IMR-90 (cell line): Measurements from ENCODE around the gene EVL. TPM values are rescaled to one million over a fixed set of nuclear protein-coding genes. Genes with fewer than 3 reads are reported as not detected.

Experiments used
- ATAC-seq: fragments of 200-7000 bp; cut with Tn5 transposase; 2 replicates; pipeline ENCODE4 v1.9.1; 2020; ENCODE audit warnings: low read depth, mild to moderate bottlenecking, moderate library complexity
- BruUV-seq: library from RNA; stranded (reverse); fragments of 400-500 nt; replicated peaks from 2 replicates; lab custom pipeline; 2021; lab: Mats Ljungman, UMichigan
- CTCF ChIA-PET: fragments of 300-600 bp; formaldehyde crosslinking; extraction: SDS; loops from one replicate; lab custom pipeline; 2021; ENCODE audit warnings: antibody characterized with exemption; lab: Yijun Ruan, JAX
- POLR2A ChIA-PET: fragments of 300-600 bp; sonication (Branson Sonifier 250); formaldehyde crosslinking; loops from one replicate; lab custom pipeline; 2022; ENCODE audit warnings: antibody characterized with exemption; ENCODE audit not compliant: unreplicated experiment; lab: Charles Lee
- DNase-seq: peaks from one replicate; pipeline ENCODE4 v3.0.0; 2013
- H2AFZ ChIP-seq: replicated peaks from 2 replicates; pipeline ENCODE3; 2013; ENCODE audit warnings: low read length, mild to moderate bottlenecking; ENCODE audit not compliant: poor library complexity
- H2AK5ac ChIP-seq: 2 replicates; pipeline ENCODE4 v1.6.1; 2013; ENCODE audit warnings: low read depth, low read length, inconsistent platforms
- H2AK9ac ChIP-seq: replicated peaks from 2 replicates; pipeline ENCODE3; 2013; ENCODE audit warnings: mild to moderate bottlenecking, low read depth, low read length, moderate library complexity; ENCODE audit not compliant: poor library complexity
- H2BK120ac ChIP-seq: 2 replicates; pipeline ENCODE4 v1.6.1; 2013; ENCODE audit warnings: low read depth, low read length, inconsistent platforms
- H2BK15ac ChIP-seq: 3 replicates; pipeline ENCODE4 v1.6.1; 2013; ENCODE audit warnings: low read depth, low read length, inconsistent platforms
- H2BK20ac ChIP-seq: 2 replicates; pipeline ENCODE4 v1.6.1; 2013; ENCODE audit warnings: low read depth, mild to moderate bottlenecking, inconsistent platforms, low read length, moderate library complexity
- H2BK5ac ChIP-seq: 2 replicates; pipeline ENCODE4 v1.6.1; 2013; ENCODE audit warnings: mild to moderate bottlenecking, low read depth, low read length, inconsistent platforms; ENCODE audit not compliant: poor library complexity, severe bottlenecking
- H3K14ac ChIP-seq: replicated peaks from 2 replicates; pipeline ENCODE4 v1.6.1; 2013; ENCODE audit warnings: low read depth, low read length, inconsistent platforms
- H3K18ac ChIP-seq: 2 replicates; pipeline ENCODE4 v1.6.1; 2013; ENCODE audit warnings: low read depth, low read length, control low read depth
- H3K23ac ChIP-seq: 2 replicates; pipeline ENCODE4 v1.6.1; 2013; ENCODE audit warnings: low read depth, low read length, inconsistent platforms
- H3K27ac ChIP-seq: 2 replicates; pipeline ENCODE4 v1.5.1; 2013; ENCODE audit warnings: mild to moderate bottlenecking, control low read depth, low read length; ENCODE audit not compliant: insufficient read depth
- H3K27me3 ChIP-seq: 2 replicates; pipeline ENCODE4 v1.6.1; 2013; ENCODE audit warnings: low read length; ENCODE audit not compliant: control insufficient read depth, insufficient read depth
- H3K36me3 ChIP-seq: 2 replicates; pipeline ENCODE4 v1.6.1; 2013; ENCODE audit warnings: low read length, mixed read lengths; ENCODE audit not compliant: control insufficient read depth, insufficient read depth
- H3K4ac ChIP-seq: 2 replicates; pipeline ENCODE4 v1.6.1; 2013; ENCODE audit warnings: low read depth, low read length, inconsistent platforms
- H3K4me1 ChIP-seq: 2 replicates; pipeline ENCODE4 v1.6.1; 2013; ENCODE audit warnings: low read length, mixed read lengths; ENCODE audit not compliant: control insufficient read depth, insufficient read depth
- H3K4me2 ChIP-seq: 2 replicates; pipeline ENCODE4 v1.6.1; 2013; ENCODE audit warnings: low read depth, mild to moderate bottlenecking, control low read depth, low read length, moderate library complexity
- H3K4me3 ChIP-seq: 2 replicates; pipeline ENCODE4 v1.5.1; 2013; ENCODE audit warnings: low read depth, mild to moderate bottlenecking, control low read depth, low read length, moderate library complexity; ENCODE audit not compliant: insufficient read depth
- H3K56ac ChIP-seq: 2 replicates; pipeline ENCODE4 v1.6.1; 2013; ENCODE audit warnings: low read length, inconsistent platforms; ENCODE audit not compliant: insufficient read depth; ENCODE audit errors: extremely low read depth
- H3K79me1 ChIP-seq, 2 experiments: 2 replicates each; pipeline ENCODE4 v1.6.1; 2013; ENCODE audit warnings: low read length in 2 of 2, inconsistent platforms in 1 of 2, low read depth in 1 of 2
- H3K9ac ChIP-seq: 2 replicates; pipeline ENCODE4 v1.6.1; 2013; ENCODE audit warnings: low read depth, low read length, control low read depth
- H3K9me1 ChIP-seq: 2 replicates; pipeline ENCODE4 v1.6.1; 2013; ENCODE audit warnings: low read length, inconsistent platforms; ENCODE audit not compliant: insufficient read depth
- H3K9me3 ChIP-seq: 2 replicates; pipeline ENCODE4 v1.6.1; 2013; ENCODE audit warnings: low read length; ENCODE audit not compliant: control insufficient read depth, insufficient read depth
- H4K20me1 ChIP-seq: 2 replicates; pipeline ENCODE4 v1.6.1; 2013; ENCODE audit warnings: low read length, inconsistent platforms; ENCODE audit not compliant: insufficient read depth
- H4K5ac ChIP-seq: 2 replicates; pipeline ENCODE4 v1.6.1; 2013; ENCODE audit warnings: mild to moderate bottlenecking, low read depth, low read length, control low read depth
- H4K8ac ChIP-seq, 2 experiments: 2 replicates each; pipeline ENCODE4 v1.6.1; 2013; ENCODE audit warnings: low read depth in 2 of 2, low read length in 2 of 2, control low read depth in 1 of 2, inconsistent platforms in 1 of 2
- H4K91ac ChIP-seq: 2 replicates; pipeline ENCODE4 v1.6.1; 2013; ENCODE audit warnings: low read depth, low read length, inconsistent platforms; ENCODE audit not compliant: insufficient read depth
- MAFK ChIP-seq: IDR thresholded peaks from 2 replicates; pipeline ENCODE4 v1.6.1; 2012; ENCODE audit warnings: low read depth, low read length, improper control_type of control experiment
- WGBS, 2 experiments: methylation state at CpG; one replicate each; pipeline versions ENCODE4 v1.1.5 to v1.1.7; 2013; ENCODE audit warnings: missing lambda C conversion rate in 2 of 2; ENCODE audit not compliant: insufficient read length in 1 of 2; ENCODE audit errors: extremely low coverage in 2 of 2; 5-methylcytosine and 5-hydroxymethylcytosine counted together
- dilution Hi-C: fragments of 300-500 bp; cut with HindIII; formaldehyde crosslinking; loops from one replicate; pipeline ENCODE4 v1.14.3; 2018; ENCODE audit warnings: low sequenced_read_pairs; ENCODE audit not compliant: unreplicated experiment
- in situ Hi-C: fragments of 300-500 bp; cut with MboI; formaldehyde crosslinking; loops from 3 replicates; pipeline ENCODE4 v1.14.3; 2019; ENCODE audit warnings: low sequenced_read_pairs, inconsistent platforms, mixed read lengths
- intact Hi-C: fragments of 100-400 bp; cut with micrococcal nuclease; formaldehyde crosslinking; loops from 2 replicates; pipeline ENCODE4 v1.10.0; 2022
- polyA plus RNA-seq, 3 experiments: library from polyadenylated mRNA; depleted of rRNA; stranded (reverse); fragments of >200 nt; gene quantifications; 2 replicates each; pipeline ENCODE4 v1.2.3, GENCODE V29; 2012; ENCODE audit warnings: low replicate concordance in 1 of 3
- total RNA-seq: library from RNA; depleted of rRNA; stranded (reverse); fragments of >200 nt; gene quantifications from 2 replicates; pipeline ENCODE4 v1.2.3, GENCODE V29; 2012
- TF ChIP-seq, protein P1 (sequence below): fragments of 150-350 bp; IDR thresholded peaks from 2 replicates; pipeline ENCODE4 v1.6.1; 2017; ENCODE audit warnings: mild to moderate bottlenecking, antibody characterized with exemption, low read length, low read depth

The EVL gene
- total and polyA plus RNA-seq, 2 of the 4 experiments (the other 2 are of a cell fraction) = 7.2 to 36.5 TPM

DNA sequence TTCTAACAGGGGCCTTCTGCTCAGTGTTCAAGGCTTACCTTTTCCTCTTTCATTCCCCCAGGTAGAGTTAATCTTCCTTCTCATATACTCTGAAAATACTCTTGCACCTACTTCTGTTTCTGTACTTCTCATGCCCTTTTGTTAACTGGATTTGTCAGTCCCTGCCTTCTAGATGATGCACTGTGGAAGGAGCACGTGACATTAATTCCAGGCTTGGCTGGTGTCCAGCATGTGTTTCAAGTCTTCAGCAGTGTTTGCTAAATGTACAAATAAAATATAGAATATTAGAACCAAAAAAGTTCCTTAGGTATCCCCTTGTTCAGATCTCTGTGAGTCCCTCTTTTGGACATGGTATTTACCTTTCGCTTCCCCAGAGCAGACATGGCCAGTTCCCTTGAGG lies 27.9 kb upstream of the EVL start:
- CTCF ChIA-PET = interaction anchor here (0.6 to 1.3 kb wide), 4 partner anchors 12 to 156 kb away, joined by 3 read pairs; no protein-coding TSS in a partner anchor
- H3K4me3 ChIP-seq = no peak overlapping the region

More for the DNA sequence above, 27.9 kb upstream of the EVL start:
- no peak overlapping the region for H2BK5ac ChIP-seq
- peaks cover 7 to 9% of the 10 kb centered on the region in 2 experiments; a peak in 3 of 4 replicates for H3K79me1 ChIP-seq
- no peak overlapping the region for H4K8ac ChIP-seq
- no peak overlapping the region for H3K18ac ChIP-seq
- DNase-seq (peak; percentile 71), ATAC-seq (no peak; the same call in 1 of the 2 replicates)
- dilution Hi-C loops (no loop called here), in situ Hi-C loops (no loop called here), intact Hi-C loops (no loop called here)
- no peak overlapping the region for H3K56ac ChIP-seq
- no peaks in the 10 kb centered on the region for H3K9me3 ChIP-seq
- no peak overlapping the region for H2AK5ac ChIP-seq
- no peak overlapping the region for H4K91ac ChIP-seq
- POLR2A ChIA-PET = no interaction called here
- H3K4ac ChIP-seq = no peak overlapping the region
- no peak overlapping the region for H2AFZ ChIP-seq
- no CpG with 5 or more reads among the region's 2 CpGs for WGBS, 2 experiments
- no peak overlapping the region for H2BK15ac ChIP-seq
- BruUV-seq = no TSS peak
- no peak overlapping the region for H4K5ac ChIP-seq
- no peaks in the 10 kb centered on the region for H3K27me3 ChIP-seq
- no peak overlapping the region for H3K14ac ChIP-seq
- no peak overlapping the region for H3K23ac ChIP-seq
- H3K27ac ChIP-seq = no peak overlapping the region
- H2BK120ac ChIP-seq = no peak overlapping the region
- H3K36me3 ChIP-seq = no peaks in the 10 kb centered on the region
- no peak overlapping the region for H2AK9ac ChIP-seq
- H3K4me1 ChIP-seq = peaks cover 10% of the 10 kb centered on the region
- no peaks in the 10 kb centered on the region for H3K9me1 ChIP-seq
- H3K9ac ChIP-seq = no peak overlapping the region
- no peaks in the 10 kb centered on the region for H4K20me1 ChIP-seq
- H2BK20ac ChIP-seq = no peak overlapping the region
- no peak overlapping the region for H3K4me2 ChIP-seq
- TF ChIP-seq, protein P1, sequence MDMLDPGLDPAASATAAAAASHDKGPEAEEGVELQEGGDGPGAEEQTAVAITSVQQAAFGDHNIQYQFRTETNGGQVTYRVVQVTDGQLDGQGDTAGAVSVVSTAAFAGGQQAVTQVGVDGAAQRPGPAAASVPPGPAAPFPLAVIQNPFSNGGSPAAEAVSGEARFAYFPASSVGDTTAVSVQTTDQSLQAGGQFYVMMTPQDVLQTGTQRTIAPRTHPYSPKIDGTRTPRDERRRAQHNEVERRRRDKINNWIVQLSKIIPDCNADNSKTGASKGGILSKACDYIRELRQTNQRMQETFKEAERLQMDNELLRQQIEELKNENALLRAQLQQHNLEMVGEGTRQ = peak; percentile 69
- no peak for TF ChIP-seq MAFK
